Spleen (tissue), 7 donors: ENCODE measurements around the gene PIGB.

Experiments
- POLR2A ChIP-seq, 3 donors: fragments of 450-650 bp; IDR thresholded peaks; one replicate each; pipeline ENCODE4 v1.5.1; 2017; ENCODE audit warnings: antibody characterized with exemption in 3 of 3, mild to moderate bottlenecking in 1 of 3
- POLR2AphosphoS5 ChIP-seq, 3 donors: sonication (generic); formaldehyde crosslinking; IDR thresholded peaks; one replicate each; pipeline ENCODE4 v1.5.1; 2017; ENCODE audit warnings: antibody characterized with exemption in 3 of 3
- TF ChIP-seq, protein P1 (sequence below), 11 experiments: fragments of 200-600 bp in 7 of 11; fragments of 450-650 bp in 4 of 11; sonication (generic) in 4 of 11; IDR thresholded peaks in 8 of 11; conservative IDR thresholded peaks in 3 of 11; 1 replicate in 7 of 11; 2 replicates in 4 of 11; pipeline versions ENCODE4 v1.4.0 to v1.8.0; 2016 to 2021; ENCODE audit warnings: antibody characterized with exemption in 11 of 11, inconsistent platforms in 4 of 11, mild to moderate bottlenecking in 1 of 11
- donor health status: DM: no; HTN: no; CAD: no; lungs with moderate emphysema.
- donor health status: DM: no; HTN: no; CAD: no.
- donor health status: DM: no; HTN: no; CAD: no.

DNA sequence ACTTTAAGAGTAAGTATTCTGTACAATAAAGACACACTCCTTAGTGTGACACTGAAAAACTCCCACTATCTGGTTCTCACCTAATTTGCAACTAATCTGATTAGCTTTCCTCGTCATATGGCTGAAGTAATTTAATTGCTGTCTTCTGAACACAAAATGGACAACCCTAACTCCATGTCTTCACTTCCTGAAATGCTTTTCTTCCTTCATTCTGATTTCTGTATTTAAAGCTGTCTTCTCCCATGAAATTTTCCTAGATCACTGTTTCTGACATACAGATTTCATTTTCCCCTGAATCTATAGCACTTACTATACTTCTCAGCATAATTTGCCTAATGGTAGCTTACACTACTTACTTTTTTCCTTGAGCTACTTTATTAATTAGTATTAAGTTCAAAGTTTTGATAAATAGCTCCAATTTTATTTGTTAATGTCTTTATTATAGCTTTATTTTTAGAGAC is 82.8 kb downstream of the PIGB start:
- TF ChIP-seq, protein P1, sequence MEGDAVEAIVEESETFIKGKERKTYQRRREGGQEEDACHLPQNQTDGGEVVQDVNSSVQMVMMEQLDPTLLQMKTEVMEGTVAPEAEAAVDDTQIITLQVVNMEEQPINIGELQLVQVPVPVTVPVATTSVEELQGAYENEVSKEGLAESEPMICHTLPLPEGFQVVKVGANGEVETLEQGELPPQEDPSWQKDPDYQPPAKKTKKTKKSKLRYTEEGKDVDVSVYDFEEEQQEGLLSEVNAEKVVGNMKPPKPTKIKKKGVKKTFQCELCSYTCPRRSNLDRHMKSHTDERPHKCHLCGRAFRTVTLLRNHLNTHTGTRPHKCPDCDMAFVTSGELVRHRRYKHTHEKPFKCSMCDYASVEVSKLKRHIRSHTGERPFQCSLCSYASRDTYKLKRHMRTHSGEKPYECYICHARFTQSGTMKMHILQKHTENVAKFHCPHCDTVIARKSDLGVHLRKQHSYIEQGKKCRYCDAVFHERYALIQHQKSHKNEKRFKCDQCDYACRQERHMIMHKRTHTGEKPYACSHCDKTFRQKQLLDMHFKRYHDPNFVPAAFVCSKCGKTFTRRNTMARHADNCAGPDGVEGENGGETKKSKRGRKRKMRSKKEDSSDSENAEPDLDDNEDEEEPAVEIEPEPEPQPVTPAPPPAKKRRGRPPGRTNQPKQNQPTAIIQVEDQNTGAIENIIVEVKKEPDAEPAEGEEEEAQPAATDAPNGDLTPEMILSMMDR (IDR thresholded peaks at IDR 0.05 in 8 of 11, conservative IDR thresholded peaks at IDR 0.05 in 3 of 11): no peak
- TF ChIP-seq POLR2A (IDR thresholded peaks at IDR 0.05) (no peak), POLR2AphosphoS5 (IDR thresholded peaks at IDR 0.05) (no peak)
